IMR-90 (cell line): ENCODE data around the gene DEFB123. TPM values are rescaled to one million over a fixed set of nuclear protein-coding genes. Genes with fewer than 3 reads are reported as not detected.

Source experiments
- ATAC-seq: fragments of 200-7000 bp; cut with Tn5 transposase; 2 replicates; pipeline ENCODE4 v1.9.1; 2020; ENCODE audit warnings: low read depth, mild to moderate bottlenecking, moderate library complexity
- BruUV-seq: library from RNA; stranded (reverse); fragments of 400-500 nt; replicated peaks from 2 replicates; lab custom pipeline; 2021; lab: Mats Ljungman, UMichigan
- CTCF ChIA-PET: fragments of 300-600 bp; formaldehyde crosslinking; extraction: SDS; loops from one replicate; lab custom pipeline; 2021; ENCODE audit warnings: antibody characterized with exemption; lab: Yijun Ruan, JAX
- POLR2A ChIA-PET: fragments of 300-600 bp; sonication (Branson Sonifier 250); formaldehyde crosslinking; loops from one replicate; lab custom pipeline; 2022; ENCODE audit warnings: antibody characterized with exemption; ENCODE audit not compliant: unreplicated experiment; lab: Charles Lee
- DNase-seq: peaks from one replicate; pipeline ENCODE4 v3.0.0; 2013
- H2AFZ ChIP-seq: replicated peaks from 2 replicates; pipeline ENCODE3; 2013; ENCODE audit warnings: low read length, mild to moderate bottlenecking; ENCODE audit not compliant: poor library complexity
- H2AK5ac ChIP-seq: 2 replicates; pipeline ENCODE4 v1.6.1; 2013; ENCODE audit warnings: low read depth, low read length, inconsistent platforms
- H2AK9ac ChIP-seq: replicated peaks from 2 replicates; pipeline ENCODE3; 2013; ENCODE audit warnings: mild to moderate bottlenecking, low read depth, low read length, moderate library complexity; ENCODE audit not compliant: poor library complexity
- H2BK120ac ChIP-seq: 2 replicates; pipeline ENCODE4 v1.6.1; 2013; ENCODE audit warnings: low read depth, low read length, inconsistent platforms
- H2BK15ac ChIP-seq: 3 replicates; pipeline ENCODE4 v1.6.1; 2013; ENCODE audit warnings: low read depth, low read length, inconsistent platforms
- H2BK20ac ChIP-seq: 2 replicates; pipeline ENCODE4 v1.6.1; 2013; ENCODE audit warnings: low read depth, mild to moderate bottlenecking, inconsistent platforms, low read length, moderate library complexity
- H2BK5ac ChIP-seq: 2 replicates; pipeline ENCODE4 v1.6.1; 2013; ENCODE audit warnings: mild to moderate bottlenecking, low read depth, low read length, inconsistent platforms; ENCODE audit not compliant: poor library complexity, severe bottlenecking
- H3K14ac ChIP-seq: replicated peaks from 2 replicates; pipeline ENCODE4 v1.6.1; 2013; ENCODE audit warnings: low read depth, low read length, inconsistent platforms
- H3K18ac ChIP-seq: 2 replicates; pipeline ENCODE4 v1.6.1; 2013; ENCODE audit warnings: low read depth, low read length, control low read depth
- H3K23ac ChIP-seq: 2 replicates; pipeline ENCODE4 v1.6.1; 2013; ENCODE audit warnings: low read depth, low read length, inconsistent platforms
- H3K27ac ChIP-seq: 2 replicates; pipeline ENCODE4 v1.5.1; 2013; ENCODE audit warnings: mild to moderate bottlenecking, control low read depth, low read length; ENCODE audit not compliant: insufficient read depth
- H3K27me3 ChIP-seq: 2 replicates; pipeline ENCODE4 v1.6.1; 2013; ENCODE audit warnings: low read length; ENCODE audit not compliant: control insufficient read depth, insufficient read depth
- H3K36me3 ChIP-seq: 2 replicates; pipeline ENCODE4 v1.6.1; 2013; ENCODE audit warnings: low read length, mixed read lengths; ENCODE audit not compliant: control insufficient read depth, insufficient read depth
- H3K4ac ChIP-seq: 2 replicates; pipeline ENCODE4 v1.6.1; 2013; ENCODE audit warnings: low read depth, low read length, inconsistent platforms
- H3K4me1 ChIP-seq: 2 replicates; pipeline ENCODE4 v1.6.1; 2013; ENCODE audit warnings: low read length, mixed read lengths; ENCODE audit not compliant: control insufficient read depth, insufficient read depth
- H3K4me2 ChIP-seq: 2 replicates; pipeline ENCODE4 v1.6.1; 2013; ENCODE audit warnings: low read depth, mild to moderate bottlenecking, control low read depth, low read length, moderate library complexity
- H3K4me3 ChIP-seq: 2 replicates; pipeline ENCODE4 v1.5.1; 2013; ENCODE audit warnings: low read depth, mild to moderate bottlenecking, control low read depth, low read length, moderate library complexity; ENCODE audit not compliant: insufficient read depth
- H3K56ac ChIP-seq: 2 replicates; pipeline ENCODE4 v1.6.1; 2013; ENCODE audit warnings: low read length, inconsistent platforms; ENCODE audit not compliant: insufficient read depth; ENCODE audit errors: extremely low read depth
- H3K79me1 ChIP-seq, 2 experiments: 2 replicates each; pipeline ENCODE4 v1.6.1; 2013; ENCODE audit warnings: low read length in 2 of 2, inconsistent platforms in 1 of 2, low read depth in 1 of 2
- H3K9ac ChIP-seq: 2 replicates; pipeline ENCODE4 v1.6.1; 2013; ENCODE audit warnings: low read depth, low read length, control low read depth
- H3K9me1 ChIP-seq: 2 replicates; pipeline ENCODE4 v1.6.1; 2013; ENCODE audit warnings: low read length, inconsistent platforms; ENCODE audit not compliant: insufficient read depth
- H3K9me3 ChIP-seq: 2 replicates; pipeline ENCODE4 v1.6.1; 2013; ENCODE audit warnings: low read length; ENCODE audit not compliant: control insufficient read depth, insufficient read depth
- H4K20me1 ChIP-seq: 2 replicates; pipeline ENCODE4 v1.6.1; 2013; ENCODE audit warnings: low read length, inconsistent platforms; ENCODE audit not compliant: insufficient read depth
- H4K5ac ChIP-seq: 2 replicates; pipeline ENCODE4 v1.6.1; 2013; ENCODE audit warnings: mild to moderate bottlenecking, low read depth, low read length, control low read depth
- H4K8ac ChIP-seq, 2 experiments: 2 replicates each; pipeline ENCODE4 v1.6.1; 2013; ENCODE audit warnings: low read depth in 2 of 2, low read length in 2 of 2, control low read depth in 1 of 2, inconsistent platforms in 1 of 2
- H4K91ac ChIP-seq: 2 replicates; pipeline ENCODE4 v1.6.1; 2013; ENCODE audit warnings: low read depth, low read length, inconsistent platforms; ENCODE audit not compliant: insufficient read depth
- MAFK ChIP-seq: IDR thresholded peaks from 2 replicates; pipeline ENCODE4 v1.6.1; 2012; ENCODE audit warnings: low read depth, low read length, improper control_type of control experiment
- MXI1 ChIP-seq: IDR thresholded peaks from 2 replicates; pipeline ENCODE4 v1.6.1; 2012; ENCODE audit warnings: low read depth, mild to moderate bottlenecking, low read length, moderate library complexity, borderline replicate concordance
- RFX5 ChIP-seq: IDR thresholded peaks from 2 replicates; pipeline ENCODE4 v1.8.0; 2012; ENCODE audit warnings: low read depth, mild to moderate bottlenecking, low read length, moderate library complexity
- WGBS, 2 experiments: methylation state at CpG; one replicate each; pipeline versions ENCODE4 v1.1.5 to v1.1.7; 2013; ENCODE audit warnings: missing lambda C conversion rate in 2 of 2; ENCODE audit not compliant: insufficient read length in 1 of 2; ENCODE audit errors: extremely low coverage in 2 of 2; 5-methylcytosine and 5-hydroxymethylcytosine counted together
- dilution Hi-C: fragments of 300-500 bp; cut with HindIII; formaldehyde crosslinking; loops from one replicate; pipeline ENCODE4 v1.14.3; 2018; ENCODE audit warnings: low sequenced_read_pairs; ENCODE audit not compliant: unreplicated experiment
- in situ Hi-C: fragments of 300-500 bp; cut with MboI; formaldehyde crosslinking; loops from 3 replicates; pipeline ENCODE4 v1.14.3; 2019; ENCODE audit warnings: low sequenced_read_pairs, inconsistent platforms, mixed read lengths
- intact Hi-C: fragments of 100-400 bp; cut with micrococcal nuclease; formaldehyde crosslinking; loops from 2 replicates; pipeline ENCODE4 v1.10.0; 2022
- polyA plus RNA-seq, 3 experiments: library from polyadenylated mRNA; depleted of rRNA; stranded (reverse); fragments of >200 nt; gene quantifications; 2 replicates each; pipeline ENCODE4 v1.2.3, GENCODE V29; 2012; ENCODE audit warnings: low replicate concordance in 1 of 3
- total RNA-seq: library from RNA; depleted of rRNA; stranded (reverse); fragments of >200 nt; gene quantifications from 2 replicates; pipeline ENCODE4 v1.2.3, GENCODE V29; 2012
- TF ChIP-seq, protein P1 (sequence below): fragments of 150-350 bp; IDR thresholded peaks from 2 replicates; pipeline ENCODE4 v1.6.1; 2017; ENCODE audit warnings: mild to moderate bottlenecking, antibody characterized with exemption, low read length, low read depth
- TF ChIP-seq, protein P2 (sequence below): fragments of 150-350 bp; IDR thresholded peaks from 2 replicates; pipeline ENCODE4 v1.6.1; 2016; ENCODE audit warnings: low read depth, mild to moderate bottlenecking, low read length, moderate library complexity, borderline replicate concordance

Gene DEFB123
- total and polyA plus RNA-seq, 2 of the 4 experiments (the other 2 are of a cell fraction), result not detected

DNA sequence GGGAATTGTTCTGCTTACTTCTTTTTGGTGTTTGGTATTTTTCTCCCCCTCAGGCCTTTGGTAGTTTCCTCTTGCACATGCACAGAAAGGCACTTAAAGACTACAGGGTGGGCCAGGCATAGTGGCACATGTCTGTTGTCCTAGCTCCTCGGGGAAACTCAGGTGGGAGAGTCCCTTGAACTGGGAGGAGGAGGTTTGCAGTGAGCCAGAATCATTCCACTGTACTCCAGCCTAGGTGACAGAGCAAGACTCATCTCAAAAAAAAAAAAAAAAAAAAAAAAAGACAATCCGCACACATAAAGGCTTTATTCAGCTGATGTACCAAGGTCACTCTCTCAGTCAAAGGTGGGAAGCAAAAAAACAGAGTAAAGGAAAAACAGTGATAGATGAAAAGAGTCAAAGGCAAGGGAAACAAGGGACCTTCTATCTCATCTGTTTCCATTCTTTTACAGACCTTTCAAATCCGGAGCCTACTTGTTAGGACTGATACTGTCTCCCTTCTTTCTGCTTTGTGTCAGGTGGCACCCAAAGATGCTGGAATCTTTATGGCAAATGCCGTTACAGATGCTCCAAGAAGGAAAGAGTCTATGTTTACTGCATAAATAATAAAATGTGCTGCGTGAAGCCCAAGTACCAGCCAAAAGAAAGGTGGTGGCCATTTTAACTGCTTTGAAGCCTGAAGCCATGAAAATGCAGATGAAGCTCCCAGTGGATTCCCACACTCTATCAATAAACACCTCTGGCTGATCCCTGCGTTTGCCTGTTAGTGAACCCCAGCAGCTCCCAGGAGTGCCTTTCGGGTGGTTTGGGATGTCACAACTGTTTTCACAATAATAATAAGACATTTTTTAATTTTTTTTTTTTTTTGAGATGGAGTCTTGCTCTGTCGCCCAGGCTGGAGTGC is 9.3 kb downstream of the DEFB123 start (continued):
- TF ChIP-seq, protein P1, sequence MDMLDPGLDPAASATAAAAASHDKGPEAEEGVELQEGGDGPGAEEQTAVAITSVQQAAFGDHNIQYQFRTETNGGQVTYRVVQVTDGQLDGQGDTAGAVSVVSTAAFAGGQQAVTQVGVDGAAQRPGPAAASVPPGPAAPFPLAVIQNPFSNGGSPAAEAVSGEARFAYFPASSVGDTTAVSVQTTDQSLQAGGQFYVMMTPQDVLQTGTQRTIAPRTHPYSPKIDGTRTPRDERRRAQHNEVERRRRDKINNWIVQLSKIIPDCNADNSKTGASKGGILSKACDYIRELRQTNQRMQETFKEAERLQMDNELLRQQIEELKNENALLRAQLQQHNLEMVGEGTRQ, result no peak
- no peak for TF ChIP-seq MAFK

DNA sequence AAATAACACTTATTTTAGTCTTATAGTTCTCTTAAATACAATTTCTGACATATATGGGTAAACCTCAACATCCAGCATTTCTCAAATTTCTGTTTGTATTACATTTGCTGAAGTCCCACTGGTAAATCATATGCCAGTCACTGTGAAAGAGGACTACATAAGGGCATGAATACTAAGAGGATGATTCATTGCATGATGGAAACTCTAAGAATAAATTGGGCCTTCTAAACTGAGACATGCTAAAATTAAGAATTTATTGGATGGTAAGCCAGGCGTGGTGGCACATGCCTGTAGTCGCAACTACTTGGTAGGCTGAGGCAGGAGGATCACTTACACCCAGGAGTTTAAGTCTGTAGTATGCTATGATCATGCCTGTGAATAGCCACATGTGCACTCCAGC is 12.1 kb downstream of the DEFB123 start:
- no peak overlapping the region for H2AK5ac ChIP-seq
- intact Hi-C loops, result no loop called here
- no peaks in the 10 kb centered on the region for H3K9me1 ChIP-seq
- H3K27me3 ChIP-seq, result no peaks in the 10 kb centered on the region
- H3K4ac ChIP-seq, result no peak overlapping the region
- no peak overlapping the region for H3K4me2 ChIP-seq
- H3K27ac ChIP-seq, result no peak overlapping the region
- CTCF ChIA-PET, result interaction anchor here (0.7 kb wide), 1 partner anchor 11 kb away, joined by 3 read pairs; no protein-coding TSS in a partner anchor
- no peaks in the 10 kb centered on the region for H3K36me3 ChIP-seq
- H3K4me3 ChIP-seq, result no peak overlapping the region
- WGBS, 2 experiments, result 40% methylated on average over 1 of the region's 2 CpGs; no CpG with 5 or more reads in 1 of the 2 experiments
- in situ Hi-C loops, result no loop called here
- H3K14ac ChIP-seq, result no peak overlapping the region
- H3K79me1 ChIP-seq, result no peaks in the 10 kb centered on the region
- BruUV-seq, result no TSS peak
- no peaks in the 10 kb centered on the region for H4K20me1 ChIP-seq
- no peak overlapping the region for H2BK15ac ChIP-seq
- TF ChIP-seq, protein P2, sequence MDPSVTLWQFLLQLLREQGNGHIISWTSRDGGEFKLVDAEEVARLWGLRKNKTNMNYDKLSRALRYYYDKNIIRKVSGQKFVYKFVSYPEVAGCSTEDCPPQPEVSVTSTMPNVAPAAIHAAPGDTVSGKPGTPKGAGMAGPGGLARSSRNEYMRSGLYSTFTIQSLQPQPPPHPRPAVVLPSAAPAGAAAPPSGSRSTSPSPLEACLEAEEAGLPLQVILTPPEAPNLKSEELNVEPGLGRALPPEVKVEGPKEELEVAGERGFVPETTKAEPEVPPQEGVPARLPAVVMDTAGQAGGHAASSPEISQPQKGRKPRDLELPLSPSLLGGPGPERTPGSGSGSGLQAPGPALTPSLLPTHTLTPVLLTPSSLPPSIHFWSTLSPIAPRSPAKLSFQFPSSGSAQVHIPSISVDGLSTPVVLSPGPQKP, result no peak
- TF ChIP-seq MXI1 (no peak), RFX5 (no peak)
- H3K18ac ChIP-seq, result no peak overlapping the region
- no peak overlapping the region for H2BK20ac ChIP-seq
- no peak overlapping the region for H2AFZ ChIP-seq
- no peak for DNase-seq
- H4K91ac ChIP-seq, result no peak overlapping the region
- ATAC-seq, result no peak
- H3K9ac ChIP-seq, result no peak overlapping the region
- no peak overlapping the region for H2BK120ac ChIP-seq
- no peaks in the 10 kb centered on the region for H3K9me3 ChIP-seq
- H2AK9ac ChIP-seq, result no peak overlapping the region
- no peak overlapping the region for H4K8ac ChIP-seq
- no peak overlapping the region for H3K23ac ChIP-seq
- dilution Hi-C loops, result no loop called here
- no peak overlapping the region for H4K5ac ChIP-seq
- POLR2A ChIA-PET, result no interaction called here
- H2BK5ac ChIP-seq, result no peak overlapping the region
- no peak overlapping the region for H3K56ac ChIP-seq
- no peaks in the 10 kb centered on the region for H3K4me1 ChIP-seq
